ENCODE results near the gene QPCTL.
"Not testable (repeated sequence)": the region's sequence is repeated elsewhere in the genome, so short reads cannot be mapped to it uniquely, and the experiment has no call there.

The QPCTL gene

GRCh38 chr19:45728683-45729082, 36.2 kb downstream of the QPCTL start:
- DNase-seq (ENCODE audit: low spot score in 2 of 2); H3K9me3 Mint-ChIP-seq; ATAC-seq: not testable (repeated sequence)
- Mint-ChIP-seq H3K4me1 (peaks cover 29% of the 10 kb centered on the region), H3K27ac (peak overlapping the region; percentile 1), H3K36me3 (peaks cover 41% of the 10 kb centered on the region), H3K4me3 (peak overlapping the region; percentile 24)

GRCh38 chr19:45729800-45730290, 37.4 kb downstream of the QPCTL start:
- ATAC-seq = peak; percentile 12
- peaks cover 29% of the 10 kb centered on the region for H3K4me1 Mint-ChIP-seq
- no peak for DNase-seq (ENCODE audit: low spot score in 2 of 2)
- H3K36me3 Mint-ChIP-seq = peaks cover 34% of the 10 kb centered on the region
- peak overlapping the region; percentile 91 for H3K4me3 Mint-ChIP-seq
- H3K27ac Mint-ChIP-seq = peak overlapping the region; percentile 86
- no peaks in the 10 kb centered on the region for H3K9me3 Mint-ChIP-seq

DNA sequence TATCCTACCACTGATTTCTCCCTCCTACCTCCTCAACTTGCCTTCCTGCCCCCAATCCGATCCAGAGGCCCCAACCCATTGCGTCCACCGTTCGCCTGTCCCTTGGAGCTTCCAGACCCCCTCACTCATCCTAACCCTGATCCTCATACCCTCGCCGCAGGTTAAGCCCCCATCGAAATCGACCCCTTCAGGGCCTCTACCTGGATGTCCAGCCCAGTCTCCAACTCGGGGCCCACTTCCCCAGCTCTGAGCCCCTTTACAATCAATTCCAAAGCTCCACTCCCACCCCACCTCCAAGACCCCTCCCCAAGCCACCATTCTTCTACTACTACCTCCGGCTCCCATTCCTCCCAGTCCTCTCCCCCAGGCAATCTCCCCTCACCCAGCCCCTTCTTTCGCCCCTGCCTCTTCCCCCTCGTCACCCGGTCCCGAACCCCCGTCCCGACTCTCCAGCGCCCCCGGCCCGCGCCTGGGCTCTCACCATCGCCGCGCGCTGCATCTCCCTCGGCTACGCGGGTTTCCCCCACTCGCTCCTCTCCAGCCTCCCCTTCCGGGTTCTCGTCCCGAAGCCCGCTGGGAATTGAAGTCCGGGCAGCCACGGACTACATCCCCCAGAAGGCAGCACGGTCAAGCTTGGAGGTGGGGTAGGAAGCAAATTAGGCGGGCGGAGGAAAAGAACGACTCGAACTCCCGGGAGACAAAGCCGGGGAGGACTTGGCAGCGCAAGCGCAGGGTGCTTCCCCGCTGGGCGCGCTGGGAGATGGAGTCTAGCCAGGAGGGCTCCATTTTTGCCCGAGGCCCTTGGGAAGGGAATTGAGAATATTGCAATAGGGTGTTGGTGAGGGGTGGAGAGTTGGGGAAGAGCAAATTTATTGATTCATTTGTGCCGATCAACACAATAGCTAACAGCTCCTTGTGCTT, 38.2 kb downstream of the QPCTL start, which contains the start of gene FBXO46:
Gene FBXO46 (minus strand): TSS at position 529 of the 921 bp plus-strand sequence. CDS start 17,401 bp downstream, outside the sequence.
- peak; percentile 99 for ATAC-seq
- Mint-ChIP-seq H3K27ac (peak within 1 kb of the TSS; percentile 86), H3K4me3 (peak within 1 kb of the TSS; percentile 91), H3K9me3 (no peaks in the 10 kb centered on the region), H3K36me3 (peaks cover 26% of the 10 kb centered on the region), H3K4me1 (peaks cover 29% of the 10 kb centered on the region)
- peak; percentile 77 to 95 for DNase-seq (ENCODE audit: low spot score in 2 of 2)

GRCh38 chr19:45733160-45733810, 40.8 kb downstream of the QPCTL start, which contains the start of gene MEIOSIN:
Gene MEIOSIN, plus strand, starts transcription at chr19:45733439. Its CDS starts 1,938 bp downstream, at chr19:45735377.
- peaks cover 24% of the 10 kb centered on the region for H3K4me1 Mint-ChIP-seq
- no peak within 1 kb of the TSS for H3K27ac Mint-ChIP-seq
- no peak within 1 kb of the TSS for H3K4me3 Mint-ChIP-seq
- ATAC-seq (no peak), DNase-seq (ENCODE audit: low spot score in 2 of 2) (no peak)
- no peaks in the 10 kb centered on the region for H3K9me3 Mint-ChIP-seq
- peaks cover 6% of the 10 kb centered on the region for H3K36me3 Mint-ChIP-seq

- Mint-ChIP-seq H3K36me3 (no peaks in the 10 kb centered on the region), H3K27ac (no peak overlapping the region), H3K4me3 (no peak overlapping the region), H3K9me3 (no peaks in the 10 kb centered on the region), H3K4me1 (no peaks in the 10 kb centered on the region)
- ATAC-seq (no peak), DNase-seq (ENCODE audit: low spot score in 2 of 2) (no peak)
Measured at GRCh38 chr19:45739498-45740439, 47.3 kb downstream of the QPCTL start.

DNA sequence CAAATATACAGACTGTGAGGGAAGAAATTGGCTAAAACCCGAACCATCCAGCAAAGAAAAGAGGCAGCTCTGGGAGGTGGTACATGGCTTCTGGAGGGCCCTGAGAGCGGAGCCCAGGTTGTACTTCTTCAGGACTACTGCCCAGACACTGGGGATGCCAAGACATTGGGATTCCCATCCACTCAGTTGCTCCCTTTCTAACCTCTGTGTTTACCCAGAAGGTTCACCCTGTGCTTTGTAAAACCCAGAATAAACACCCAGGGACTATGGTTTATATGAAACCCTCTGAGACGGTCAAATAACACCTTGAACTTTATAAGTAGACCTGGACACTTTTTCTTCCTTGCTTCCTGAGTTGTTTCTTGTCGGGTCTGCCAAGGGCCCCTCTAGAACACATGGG, 50.5 kb downstream of the QPCTL start:
- H3K27ac Mint-ChIP-seq = no peak overlapping the region
- no peak for DNase-seq (ENCODE audit: low spot score in 2 of 2)
- H3K36me3 Mint-ChIP-seq = no peaks in the 10 kb centered on the region
- no peaks in the 10 kb centered on the region for H3K4me1 Mint-ChIP-seq
- no peak for ATAC-seq
- no peak overlapping the region for H3K4me3 Mint-ChIP-seq
- no peaks in the 10 kb centered on the region for H3K9me3 Mint-ChIP-seq

DNA sequence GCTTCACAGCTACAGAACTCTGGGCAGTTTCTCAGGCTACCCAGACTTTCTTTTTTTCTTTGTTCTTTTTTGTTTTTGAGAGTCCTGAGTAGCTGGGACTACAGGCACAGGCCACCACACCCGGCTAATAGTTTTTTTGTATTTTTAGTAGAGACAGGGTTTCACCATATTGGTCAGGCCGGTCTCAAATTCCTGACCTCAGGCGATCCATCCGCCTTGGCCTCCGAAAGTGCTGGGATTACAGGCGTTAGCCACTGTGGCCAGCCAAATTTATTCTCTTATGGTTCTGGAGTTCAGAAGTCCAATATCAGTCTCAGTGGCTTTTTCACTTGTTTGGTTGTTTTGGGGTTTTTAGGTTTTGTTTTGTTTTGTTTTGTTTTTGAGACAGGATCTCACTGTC, 53.1 kb downstream of the QPCTL start:
- no peak overlapping the region for H3K27ac Mint-ChIP-seq
- H3K4me3 Mint-ChIP-seq = no peak overlapping the region
- ATAC-seq (no peak), DNase-seq (ENCODE audit: low spot score in 2 of 2) (no peak)
- no peaks in the 10 kb centered on the region for H3K4me1 Mint-ChIP-seq
- H3K36me3 Mint-ChIP-seq = no peaks in the 10 kb centered on the region
- no peaks in the 10 kb centered on the region for H3K9me3 Mint-ChIP-seq

DNA sequence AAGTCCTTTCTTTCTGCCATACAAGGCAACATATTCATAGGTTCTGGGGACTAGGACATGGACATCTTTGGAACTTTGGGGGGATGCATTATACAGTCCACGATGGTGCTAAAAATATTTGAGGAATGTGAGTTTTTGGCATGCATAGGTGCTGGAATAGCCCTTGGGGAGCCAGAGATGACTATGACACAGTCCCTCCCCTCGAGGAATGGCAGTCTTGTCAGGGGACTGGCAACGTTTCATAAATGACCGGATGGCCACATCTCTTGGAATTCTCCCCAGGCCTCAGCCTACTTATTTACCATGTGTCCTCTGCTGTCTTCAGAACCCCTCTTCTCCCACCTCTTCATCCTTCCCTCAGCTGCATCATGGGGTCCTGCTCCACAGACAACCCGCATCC, 54.4 kb downstream of the QPCTL start:
- Mint-ChIP-seq H3K27ac (peak overlapping the region; percentile 43), H3K36me3 (no peaks in the 10 kb centered on the region), H3K4me1 (no peaks in the 10 kb centered on the region), H3K4me3 (no peak overlapping the region), H3K9me3 (no peaks in the 10 kb centered on the region)
- ATAC-seq (no peak), DNase-seq (ENCODE audit: low spot score in 2 of 2) (no peak)

DNA sequence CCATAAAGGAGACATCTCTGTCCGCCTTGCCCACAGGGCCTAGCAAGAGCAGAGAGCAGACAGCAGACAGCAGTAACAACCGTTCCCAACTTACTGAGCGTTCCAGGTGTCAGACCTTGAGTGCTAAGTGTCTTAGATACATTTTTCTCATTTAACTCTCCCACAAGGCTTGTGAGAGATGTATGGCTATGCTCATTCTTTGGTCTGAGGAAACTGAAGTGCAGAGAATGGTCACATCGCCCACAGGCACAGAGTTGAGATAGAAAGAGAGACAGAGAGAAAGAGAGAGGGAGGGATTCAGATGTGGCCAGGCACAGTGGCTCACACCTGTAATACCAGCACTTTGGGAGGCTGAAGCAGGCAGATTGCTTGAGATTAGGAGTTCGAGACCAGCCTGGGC, 55.0 kb downstream of the QPCTL start:
- H3K27ac Mint-ChIP-seq = peak overlapping the region; percentile 43
- no peaks in the 10 kb centered on the region for H3K36me3 Mint-ChIP-seq
- H3K9me3 Mint-ChIP-seq = no peaks in the 10 kb centered on the region
- ATAC-seq (no peak), DNase-seq (ENCODE audit: low spot score in 2 of 2) (no peak)
- H3K4me3 Mint-ChIP-seq = no peak overlapping the region
- no peaks in the 10 kb centered on the region for H3K4me1 Mint-ChIP-seq

DNA sequence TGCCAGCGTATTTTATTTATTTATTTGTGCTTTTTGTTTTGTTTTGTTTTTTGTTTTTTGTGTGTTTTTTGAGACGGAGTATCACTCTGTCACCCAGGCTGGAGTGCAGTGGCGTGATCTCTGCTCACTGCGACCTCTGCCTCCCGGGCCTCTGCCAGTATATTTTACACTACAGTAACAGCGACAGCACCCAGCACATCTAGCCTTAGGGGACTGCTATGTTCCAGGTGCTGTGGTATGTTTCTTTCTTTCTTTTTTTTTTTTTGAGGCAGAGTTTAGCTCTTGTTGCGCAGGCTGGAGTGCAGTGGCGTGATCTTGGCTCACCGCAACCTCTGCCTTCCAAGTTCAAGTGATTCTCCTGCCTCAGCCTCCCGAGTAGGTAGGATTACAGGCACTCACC, 59.0 kb downstream of the QPCTL start:
- not testable (repeated sequence) for ATAC-seq; H3K36me3 Mint-ChIP-seq; H3K4me1 Mint-ChIP-seq; DNase-seq (ENCODE audit: low spot score in 2 of 2); H3K4me3 Mint-ChIP-seq; H3K9me3 Mint-ChIP-seq; H3K27ac Mint-ChIP-seq

GRCh38 chr19:45752639-45753038, 60.2 kb downstream of the QPCTL start:
- no peak for ATAC-seq
- no peaks in the 10 kb centered on the region for H3K4me1 Mint-ChIP-seq
- H3K27ac Mint-ChIP-seq = peak overlapping the region; percentile 17
- DNase-seq (ENCODE audit: low spot score in 2 of 2) = no peak
- no peak overlapping the region for H3K4me3 Mint-ChIP-seq
- no peaks in the 10 kb centered on the region for H3K9me3 Mint-ChIP-seq
- no peaks in the 10 kb centered on the region for H3K36me3 Mint-ChIP-seq

- H3K36me3 Mint-ChIP-seq = no peaks in the 10 kb centered on the region
- ATAC-seq (no peak), DNase-seq (ENCODE audit: low spot score in 2 of 2) (no peak)
- no peak overlapping the region for H3K27ac Mint-ChIP-seq
- H3K9me3 Mint-ChIP-seq = no peaks in the 10 kb centered on the region
- H3K4me1 Mint-ChIP-seq = no peaks in the 10 kb centered on the region
- no peak overlapping the region for H3K4me3 Mint-ChIP-seq
Measured at GRCh38 chr19:45753548-45753947, 61.1 kb downstream of the QPCTL start.

Data from stimulated activated effector memory CD8-positive, alpha-beta T cell treated with anti-CD3 and anti-CD28 coated beads, Interleukin-12 subunit alpha, Interleukin-12 subunit beta, amount 100 ng/mL, for 72 hours (primary cell).